ENCODE data around the gene CTRB2. TPM values are rescaled to one million over a fixed set of nuclear protein-coding genes. Genes with fewer than 3 reads are reported as not detected.

The CTRB2 gene
- total and polyA plus RNA-seq, 4 donors = 0.09 to 0.33 TPM; not detected in 2

DNA sequence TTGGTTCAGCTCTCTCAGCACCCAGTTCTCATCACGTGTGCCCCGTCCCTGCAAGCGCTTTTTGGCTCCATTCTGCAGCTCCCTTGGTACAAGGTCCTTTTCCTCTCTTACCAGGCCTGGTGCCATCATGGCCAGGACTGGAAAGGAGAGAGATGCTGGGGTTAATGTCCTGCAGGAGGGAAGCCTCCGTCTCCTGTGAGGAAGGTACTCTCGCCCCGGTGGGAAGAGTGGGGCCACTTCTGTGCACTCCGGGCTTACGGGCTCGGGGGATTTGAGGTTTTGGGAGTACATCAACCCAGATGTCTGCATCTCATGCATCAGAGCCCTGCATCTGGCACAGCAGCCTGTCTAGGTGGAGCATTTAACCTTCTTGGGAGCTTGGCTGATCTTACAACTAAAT, 10.1 kb downstream of the CTRB2 start:
- no peak overlapping the region for H3K4me3 ChIP-seq (ENCODE audit: low read depth in 1 of 3, low read length in 3 of 3)
- TF ChIP-seq EGR1 (IDR thresholded peaks at IDR 0.05; ENCODE audit: low read depth in 2 of 2) (no peak), HNF4A (conservative IDR thresholded peaks at IDR 0.05) (peak in 1 of 2 donors; percentile 46)
- peaks cover 0 to 4% (median 0%) of the 10 kb centered on the region in 4 donors for H3K27me3 ChIP-seq (ENCODE audit: control insufficient read depth in 4 of 4, insufficient read depth in 4 of 4, low read length in 3 of 4)
- no peaks in the 10 kb centered on the region for H3K36me3 ChIP-seq (ENCODE audit: control insufficient read depth in 4 of 4, insufficient read depth in 3 of 4, low read depth in 1 of 4, low read length in 3 of 4)
- H3K4me1 ChIP-seq (ENCODE audit: control insufficient read depth in 4 of 4, insufficient read depth in 4 of 4, low read length in 3 of 4) = no peaks in the 10 kb centered on the region
- H3K9ac ChIP-seq (ENCODE audit: low read depth in 1 of 2, low read length in 2 of 2) = no peak overlapping the region
- WGBS = 40% methylated on average over 9 of the region's 9 CpGs
- H3K27ac ChIP-seq (ENCODE audit: low read depth in 1 of 2, low read length in 2 of 2) = no peak overlapping the region
- no peaks in the 10 kb centered on the region for H3K9me3 ChIP-seq (ENCODE audit: control insufficient read depth in 4 of 4, low read length in 3 of 4)
- no peak for DNase-seq (ENCODE audit: low spot score)

DNA sequence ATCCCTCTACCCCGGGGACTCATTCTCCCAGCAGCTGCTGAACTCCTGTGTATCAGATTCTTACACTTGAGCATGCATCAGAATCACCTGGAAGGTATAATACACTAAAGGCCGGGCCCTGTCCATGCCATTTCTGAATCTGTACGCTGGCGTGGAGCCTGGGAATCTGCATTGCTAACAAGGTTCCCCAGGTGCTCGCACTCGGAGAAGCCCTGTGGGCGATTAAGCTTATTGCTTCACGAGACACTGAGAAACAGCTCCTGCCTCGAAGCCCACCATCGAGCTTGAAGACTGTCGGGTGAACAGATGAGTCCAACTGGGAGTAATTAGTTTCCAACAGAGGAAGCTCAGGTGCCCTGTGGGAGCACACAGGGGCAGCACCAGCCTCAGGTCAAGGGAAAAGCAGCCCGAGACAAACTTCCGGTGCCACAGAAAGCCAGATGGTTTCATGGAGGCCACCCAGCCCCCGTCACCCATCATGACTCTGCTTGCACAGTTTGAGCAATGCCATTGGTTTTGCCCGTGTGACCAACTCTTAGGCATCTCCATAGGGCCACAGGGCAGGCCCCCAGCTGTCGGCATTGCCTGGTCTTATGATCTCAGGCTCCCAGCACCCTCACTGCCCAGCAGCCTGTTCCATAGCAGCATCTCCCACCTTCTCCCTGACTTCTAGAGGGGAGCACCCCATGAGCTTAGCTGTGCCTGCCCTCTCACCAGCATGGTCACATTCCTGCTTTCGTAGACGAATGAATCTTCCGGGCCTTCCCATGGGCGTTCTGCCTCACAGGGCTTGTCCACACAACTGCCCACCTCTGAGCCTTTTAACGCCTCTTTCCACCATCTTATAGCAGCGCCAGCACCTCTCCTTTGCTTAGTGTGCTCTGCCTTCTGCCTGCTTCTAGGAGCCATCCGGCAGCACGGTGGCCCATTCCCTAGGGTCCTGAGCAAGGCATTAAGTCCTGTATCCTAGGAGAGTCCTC, 10.9 kb downstream of the CTRB2 start:
- no peaks in the 10 kb centered on the region for H3K9me3 ChIP-seq (ENCODE audit: control insufficient read depth in 4 of 4, low read length in 3 of 4)
- H3K9ac ChIP-seq (ENCODE audit: low read depth in 1 of 2, low read length in 2 of 2) = no peak overlapping the region
- H3K27me3 ChIP-seq (ENCODE audit: control insufficient read depth in 4 of 4, insufficient read depth in 4 of 4, low read length in 3 of 4) = peaks cover 0 to 4% (median 0%) of the 10 kb centered on the region in 4 donors
- no peaks in the 10 kb centered on the region for H3K36me3 ChIP-seq (ENCODE audit: control insufficient read depth in 4 of 4, insufficient read depth in 3 of 4, low read depth in 1 of 4, low read length in 3 of 4)
- 84% methylated on average over 24 of the region's 24 CpGs for WGBS
- H3K27ac ChIP-seq (ENCODE audit: low read depth in 1 of 2, low read length in 2 of 2) = no peak overlapping the region
- H3K4me3 ChIP-seq (ENCODE audit: low read depth in 1 of 3, low read length in 3 of 3) = no peak overlapping the region
- no peak for TF ChIP-seq NR2F2 (IDR thresholded peaks at IDR 0.05)
- no peak for TF ChIP-seq RXRA (IDR thresholded peaks at IDR 0.05)
- no peak for TF ChIP-seq HNF4G (IDR thresholded peaks at IDR 0.05)
- TF ChIP-seq TAF1 (conservative IDR thresholded peaks at IDR 0.05) = no peak
- TF ChIP-seq EGR1 (IDR thresholded peaks at IDR 0.05; ENCODE audit: low read depth in 2 of 2) = no peak
- no peak for TF ChIP-seq HNF4A (conservative IDR thresholded peaks at IDR 0.05)
- TF ChIP-seq, protein P1, sequence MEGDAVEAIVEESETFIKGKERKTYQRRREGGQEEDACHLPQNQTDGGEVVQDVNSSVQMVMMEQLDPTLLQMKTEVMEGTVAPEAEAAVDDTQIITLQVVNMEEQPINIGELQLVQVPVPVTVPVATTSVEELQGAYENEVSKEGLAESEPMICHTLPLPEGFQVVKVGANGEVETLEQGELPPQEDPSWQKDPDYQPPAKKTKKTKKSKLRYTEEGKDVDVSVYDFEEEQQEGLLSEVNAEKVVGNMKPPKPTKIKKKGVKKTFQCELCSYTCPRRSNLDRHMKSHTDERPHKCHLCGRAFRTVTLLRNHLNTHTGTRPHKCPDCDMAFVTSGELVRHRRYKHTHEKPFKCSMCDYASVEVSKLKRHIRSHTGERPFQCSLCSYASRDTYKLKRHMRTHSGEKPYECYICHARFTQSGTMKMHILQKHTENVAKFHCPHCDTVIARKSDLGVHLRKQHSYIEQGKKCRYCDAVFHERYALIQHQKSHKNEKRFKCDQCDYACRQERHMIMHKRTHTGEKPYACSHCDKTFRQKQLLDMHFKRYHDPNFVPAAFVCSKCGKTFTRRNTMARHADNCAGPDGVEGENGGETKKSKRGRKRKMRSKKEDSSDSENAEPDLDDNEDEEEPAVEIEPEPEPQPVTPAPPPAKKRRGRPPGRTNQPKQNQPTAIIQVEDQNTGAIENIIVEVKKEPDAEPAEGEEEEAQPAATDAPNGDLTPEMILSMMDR (IDR thresholded peaks at IDR 0.05; ENCODE audit: low read depth, low read length, missing input control) = no peak
- TF ChIP-seq, protein P2, sequence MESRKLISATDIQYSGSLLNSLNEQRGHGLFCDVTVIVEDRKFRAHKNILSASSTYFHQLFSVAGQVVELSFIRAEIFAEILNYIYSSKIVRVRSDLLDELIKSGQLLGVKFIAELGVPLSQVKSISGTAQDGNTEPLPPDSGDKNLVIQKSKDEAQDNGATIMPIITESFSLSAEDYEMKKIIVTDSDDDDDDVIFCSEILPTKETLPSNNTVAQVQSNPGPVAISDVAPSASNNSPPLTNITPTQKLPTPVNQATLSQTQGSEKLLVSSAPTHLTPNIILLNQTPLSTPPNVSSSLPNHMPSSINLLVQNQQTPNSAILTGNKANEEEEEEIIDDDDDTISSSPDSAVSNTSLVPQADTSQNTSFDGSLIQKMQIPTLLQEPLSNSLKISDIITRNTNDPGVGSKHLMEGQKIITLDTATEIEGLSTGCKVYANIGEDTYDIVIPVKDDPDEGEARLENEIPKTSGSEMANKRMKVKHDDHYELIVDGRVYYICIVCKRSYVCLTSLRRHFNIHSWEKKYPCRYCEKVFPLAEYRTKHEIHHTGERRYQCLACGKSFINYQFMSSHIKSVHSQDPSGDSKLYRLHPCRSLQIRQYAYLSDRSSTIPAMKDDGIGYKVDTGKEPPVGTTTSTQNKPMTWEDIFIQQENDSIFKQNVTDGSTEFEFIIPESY (IDR thresholded peaks at IDR 0.05) = no peak
- TF ChIP-seq JUND (IDR thresholded peaks at IDR 0.05) = no peak
- no peak for TF ChIP-seq YY1 (IDR thresholded peaks at IDR 0.05)
- H3K4me1 ChIP-seq (ENCODE audit: control insufficient read depth in 4 of 4, insufficient read depth in 4 of 4, low read length in 3 of 4) = no peaks in the 10 kb centered on the region
- no peak for DNase-seq (ENCODE audit: low spot score)

DNA sequence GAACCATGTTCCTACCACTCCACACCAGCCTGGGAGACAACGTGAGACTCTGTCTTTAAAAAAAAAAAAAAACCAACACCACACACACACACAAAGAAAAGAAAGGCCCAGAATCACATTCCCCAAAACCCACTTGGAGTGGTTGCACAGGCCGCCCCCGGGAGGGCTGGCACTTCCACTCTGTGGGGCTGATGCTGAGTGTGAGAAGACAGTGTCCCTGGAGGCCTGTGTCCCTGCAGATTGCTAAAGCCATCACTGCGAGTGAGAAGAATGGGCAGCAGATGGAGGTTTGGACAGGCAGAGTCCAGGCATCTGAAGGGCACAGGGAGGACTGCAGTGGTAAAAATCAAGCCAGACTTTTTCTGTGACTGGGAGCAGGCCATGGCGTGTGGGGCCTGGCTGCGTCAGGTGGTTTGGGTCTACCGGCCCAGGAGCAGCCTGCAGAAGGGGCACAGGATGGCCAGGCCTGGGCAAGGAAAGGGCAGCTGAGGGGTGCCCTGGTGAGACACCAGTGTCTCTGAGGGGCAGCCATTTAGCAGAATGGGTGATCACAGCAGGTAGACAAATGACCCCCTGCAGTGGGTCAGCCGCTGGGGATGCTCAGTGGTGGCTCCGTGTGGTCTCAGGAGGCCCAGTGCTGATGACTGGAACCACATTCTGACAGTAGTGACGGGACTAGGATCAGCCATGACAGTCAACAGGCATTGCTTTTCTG, 13.1 kb downstream of the CTRB2 start:
- Histone ChIP-seq H3K4me1 (ENCODE audit: control insufficient read depth in 4 of 4, insufficient read depth in 4 of 4, low read length in 3 of 4) (no peaks in the 10 kb centered on the region), H3K27me3 (ENCODE audit: control insufficient read depth in 4 of 4, insufficient read depth in 4 of 4, low read length in 3 of 4) (peaks cover 0 to 4% (median 0%) of the 10 kb centered on the region in 4 donors), H3K4me3 (ENCODE audit: low read depth in 1 of 3, low read length in 3 of 3) (no peak overlapping the region), H3K9ac (ENCODE audit: low read depth in 1 of 2, low read length in 2 of 2) (no peak overlapping the region), H3K9me3 (ENCODE audit: control insufficient read depth in 4 of 4, low read length in 3 of 4) (no peaks in the 10 kb centered on the region), H3K36me3 (ENCODE audit: control insufficient read depth in 4 of 4, insufficient read depth in 3 of 4, low read depth in 1 of 4, low read length in 3 of 4) (no peaks in the 10 kb centered on the region), H3K27ac (ENCODE audit: low read depth in 1 of 2, low read length in 2 of 2) (no peak overlapping the region)
- TF ChIP-seq FOXA1 (IDR thresholded peaks at IDR 0.05) = no peak
- 86% methylated on average over 10 of the region's 10 CpGs for WGBS
- no peak for DNase-seq (ENCODE audit: low spot score)

Measured in liver (tissue), 9 donors.